GM12873 (cell line): ENCODE data around the gene PARVA.

Source experiments
- TF ChIP-seq, protein P1 (sequence below): IDR thresholded peaks from 2 replicates; pipeline ENCODE4 v1.5.1; 2012; ENCODE audit warnings: low read depth, mild to moderate bottlenecking, moderate library complexity, low read length, control low read depth; ENCODE audit not compliant: insufficient read depth; ENCODE audit errors: missing control alignments

Gene PARVA

DNA sequence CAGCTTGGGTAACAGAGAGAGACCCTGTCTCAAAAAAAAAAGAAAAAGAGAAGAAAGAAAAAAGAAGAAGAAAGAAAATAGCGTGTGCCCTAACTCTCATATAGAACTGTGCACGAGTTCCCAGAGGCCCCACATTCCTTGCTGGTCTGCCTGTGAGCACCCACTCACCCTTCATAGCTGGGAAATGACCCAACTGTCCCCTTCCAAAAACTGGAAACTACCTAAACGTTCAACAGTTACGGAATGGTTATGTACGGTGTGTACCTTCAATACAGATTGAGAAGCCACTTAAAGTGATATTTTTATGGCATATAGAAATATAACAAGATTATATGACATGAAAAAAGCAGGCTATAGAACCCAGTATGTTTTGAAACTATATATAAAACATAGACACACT, 82.0 kb downstream of the PARVA start:
- TF ChIP-seq, protein P1, sequence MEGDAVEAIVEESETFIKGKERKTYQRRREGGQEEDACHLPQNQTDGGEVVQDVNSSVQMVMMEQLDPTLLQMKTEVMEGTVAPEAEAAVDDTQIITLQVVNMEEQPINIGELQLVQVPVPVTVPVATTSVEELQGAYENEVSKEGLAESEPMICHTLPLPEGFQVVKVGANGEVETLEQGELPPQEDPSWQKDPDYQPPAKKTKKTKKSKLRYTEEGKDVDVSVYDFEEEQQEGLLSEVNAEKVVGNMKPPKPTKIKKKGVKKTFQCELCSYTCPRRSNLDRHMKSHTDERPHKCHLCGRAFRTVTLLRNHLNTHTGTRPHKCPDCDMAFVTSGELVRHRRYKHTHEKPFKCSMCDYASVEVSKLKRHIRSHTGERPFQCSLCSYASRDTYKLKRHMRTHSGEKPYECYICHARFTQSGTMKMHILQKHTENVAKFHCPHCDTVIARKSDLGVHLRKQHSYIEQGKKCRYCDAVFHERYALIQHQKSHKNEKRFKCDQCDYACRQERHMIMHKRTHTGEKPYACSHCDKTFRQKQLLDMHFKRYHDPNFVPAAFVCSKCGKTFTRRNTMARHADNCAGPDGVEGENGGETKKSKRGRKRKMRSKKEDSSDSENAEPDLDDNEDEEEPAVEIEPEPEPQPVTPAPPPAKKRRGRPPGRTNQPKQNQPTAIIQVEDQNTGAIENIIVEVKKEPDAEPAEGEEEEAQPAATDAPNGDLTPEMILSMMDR = no peak

DNA sequence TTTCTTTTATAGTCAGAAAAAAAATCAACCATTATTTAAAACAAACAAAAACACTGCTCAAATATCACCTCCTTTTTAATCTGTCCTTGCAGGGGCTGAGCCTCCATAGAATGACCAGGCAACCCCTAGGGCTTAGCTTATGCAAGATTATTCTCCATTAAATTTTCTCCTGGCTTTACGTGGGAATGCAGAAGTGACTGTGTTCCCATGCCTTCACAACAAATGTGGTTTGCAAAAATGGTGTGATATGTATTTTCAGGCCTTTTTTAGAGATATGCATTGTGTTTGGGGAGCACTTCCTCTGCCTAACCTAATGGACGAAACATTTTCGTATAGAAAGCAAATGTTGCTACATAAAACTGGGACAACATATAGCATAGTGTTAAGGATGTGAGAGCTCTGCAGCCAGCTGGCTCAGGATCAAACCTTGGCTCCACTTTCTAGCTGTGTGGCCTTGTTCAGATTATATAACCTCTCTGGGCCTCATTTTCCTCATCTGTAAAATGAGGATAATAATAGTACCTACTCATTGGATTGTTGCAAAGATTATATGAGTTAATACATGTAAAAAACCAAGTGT, 82.6 kb downstream of the PARVA start:
- TF ChIP-seq, protein P1 = no peak

DNA sequence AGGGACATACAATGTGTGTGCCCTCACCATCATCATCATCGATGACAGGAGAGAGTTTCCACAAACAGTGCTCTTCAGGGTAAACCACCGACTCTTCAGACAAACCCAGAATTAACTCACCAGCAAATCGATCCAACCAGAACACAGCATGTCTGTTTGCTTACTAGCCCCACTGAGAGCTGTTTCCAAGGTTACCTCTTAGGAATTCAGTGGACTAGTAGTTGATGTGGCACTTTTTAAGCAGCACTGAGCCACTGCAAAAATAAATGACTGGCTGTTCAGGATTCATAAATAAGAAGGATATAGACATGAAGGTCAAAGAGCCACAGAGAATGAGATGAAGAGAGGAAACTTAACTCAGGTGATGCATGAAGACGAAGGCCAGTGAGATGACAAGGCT, 83.1 kb downstream of the PARVA start:
- TF ChIP-seq, protein P1 = no peak

DNA sequence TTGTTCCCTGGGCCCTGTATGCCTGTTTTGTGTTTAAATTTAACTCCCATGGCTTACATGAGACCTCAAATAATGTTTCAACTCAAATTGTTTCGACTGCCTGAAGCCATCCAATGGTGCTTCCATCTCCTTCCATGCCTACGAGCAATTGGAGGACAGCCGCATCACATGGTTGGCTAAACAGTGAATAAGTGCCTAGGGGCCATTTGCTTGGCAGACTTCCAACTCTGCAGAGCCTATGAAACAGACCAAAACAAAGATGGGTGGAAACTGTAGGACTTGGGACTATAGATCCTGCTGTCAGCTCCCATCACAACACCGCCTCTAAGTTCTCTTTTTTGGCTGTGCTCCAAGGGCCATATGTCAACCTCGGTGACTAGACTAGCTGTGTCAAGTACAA, 84.1 kb downstream of the PARVA start:
- TF ChIP-seq, protein P1 = no peak

DNA sequence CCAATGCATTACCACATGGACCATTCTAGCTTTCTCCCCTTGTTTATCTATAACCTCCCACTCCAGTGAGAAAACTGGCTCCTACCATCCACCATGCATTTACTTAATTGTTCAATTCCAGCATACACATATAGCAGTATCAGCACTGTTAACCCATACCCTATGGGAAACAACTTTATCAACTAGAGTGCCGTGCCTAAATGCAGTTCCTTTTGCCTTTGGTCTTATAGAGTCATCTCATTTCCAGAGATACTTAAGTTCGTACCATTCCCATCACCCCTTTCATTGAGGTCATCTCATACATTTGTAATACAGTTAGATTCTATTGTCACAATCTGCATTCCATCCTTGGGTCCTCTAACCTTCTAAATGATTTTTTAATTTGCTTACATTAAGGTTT, 86.9 kb downstream of the PARVA start:
- TF ChIP-seq, protein P1 = no peak

DNA sequence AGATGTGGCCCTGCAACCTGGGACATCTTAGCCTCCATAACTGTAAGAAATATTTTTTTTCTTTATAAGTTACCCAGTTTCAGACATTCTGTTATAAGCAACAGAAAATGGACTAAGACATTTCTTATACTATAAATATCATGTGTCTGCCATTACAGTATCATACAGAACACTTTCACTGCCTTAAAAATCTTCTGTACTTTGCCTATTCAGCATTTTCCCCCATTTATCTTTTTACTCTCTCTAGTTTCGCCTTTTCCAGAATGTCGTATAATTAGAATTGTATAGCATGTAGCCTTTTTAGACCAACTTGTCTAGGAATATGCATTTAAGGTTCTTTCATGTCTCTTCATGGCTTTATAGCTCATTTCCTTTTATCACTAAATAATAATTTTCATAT, 88.0 kb downstream of the PARVA start:
- TF ChIP-seq, protein P1 = no peak

DNA sequence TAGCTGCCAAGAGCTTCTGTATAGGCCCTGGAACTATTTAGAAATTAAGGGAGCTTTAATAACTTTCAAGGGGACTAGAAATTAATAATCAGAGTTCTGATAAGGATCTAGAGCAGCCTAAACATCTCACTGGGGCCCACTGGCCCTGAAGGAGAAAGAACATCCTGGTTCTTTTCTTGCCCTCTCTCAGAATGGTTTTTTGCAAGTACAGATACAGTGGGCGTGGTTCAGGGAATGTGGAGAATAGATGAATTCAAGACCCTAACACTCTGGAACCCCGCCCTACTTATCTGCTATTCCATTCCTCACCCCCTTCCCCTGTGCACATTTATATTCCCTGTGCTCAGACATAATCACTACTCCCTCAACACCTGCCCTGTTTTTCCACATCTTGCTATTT, 90.2 kb downstream of the PARVA start:
- TF ChIP-seq, protein P1 = no peak
